ENCODE measurements around the gene ROCK2. TPM values are rescaled to one million over a fixed set of nuclear protein-coding genes. Genes with fewer than 3 reads are reported as not detected.

Gene ROCK2
- total RNA-seq, 4 donors from 2014 or later = 42.0 to 85.4 (median 70.7) TPM

DNA sequence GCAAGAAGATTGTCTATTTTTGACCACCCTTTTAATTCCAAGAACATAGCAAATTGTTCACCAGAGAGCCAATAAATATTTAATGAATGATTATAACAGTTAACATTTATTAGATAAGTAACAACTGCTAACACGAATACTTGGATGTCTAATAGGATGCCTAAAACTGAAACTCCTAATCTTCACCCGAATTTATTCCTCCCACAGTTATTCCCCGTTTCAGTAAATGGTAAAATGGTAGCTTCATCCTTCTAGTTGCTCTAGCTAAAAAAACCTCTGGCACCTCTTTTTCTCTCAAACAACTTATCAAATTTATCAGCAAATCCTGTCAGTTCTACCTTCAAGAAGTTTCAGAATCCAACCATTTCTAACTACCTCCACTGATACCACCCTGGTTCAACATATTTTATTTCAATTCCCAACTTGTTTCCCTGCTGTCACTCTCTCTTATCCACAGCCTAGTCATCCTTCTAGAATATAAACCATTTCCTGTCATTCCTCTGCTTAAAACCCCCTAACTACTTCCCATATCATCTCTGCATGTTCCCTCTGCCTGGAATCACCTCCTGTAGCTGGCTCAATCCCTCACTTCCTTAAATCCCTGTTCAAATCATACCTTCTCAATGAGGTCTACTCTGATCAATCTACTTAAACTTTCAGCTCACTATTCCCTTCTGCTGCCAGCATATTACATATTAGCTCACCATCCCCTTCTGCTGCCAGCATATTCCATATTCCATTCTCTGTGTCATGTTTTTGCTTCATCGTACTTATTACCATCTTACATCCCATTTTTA, 93.8 kb downstream of the ROCK2 start:
- H3K9me3 ChIP-seq = no peaks in the 10 kb centered on the region
- H3K36me3 ChIP-seq = peaks cover 0 to 21% of the 10 kb centered on the region in 2 donors
- in situ Hi-C loops (cut with MboI; ENCODE audit: low sequenced_read_pairs in 4 of 4) = no loop called here
- H3K27ac ChIP-seq = no peak overlapping the region
- ATAC-seq = no peak
- H3K4me3 ChIP-seq = no peak overlapping the region
- DNase-seq = no peak
- peaks cover 11 to 21% of the 10 kb centered on the region in 2 donors for H3K4me1 ChIP-seq
- intact Hi-C loops (cut with DNase I; ENCODE audit: low total_unique reads) = no loop called here
- no peak for TF ChIP-seq POLR2A (IDR thresholded peaks at IDR 0.05)
- TF ChIP-seq, protein P1, sequence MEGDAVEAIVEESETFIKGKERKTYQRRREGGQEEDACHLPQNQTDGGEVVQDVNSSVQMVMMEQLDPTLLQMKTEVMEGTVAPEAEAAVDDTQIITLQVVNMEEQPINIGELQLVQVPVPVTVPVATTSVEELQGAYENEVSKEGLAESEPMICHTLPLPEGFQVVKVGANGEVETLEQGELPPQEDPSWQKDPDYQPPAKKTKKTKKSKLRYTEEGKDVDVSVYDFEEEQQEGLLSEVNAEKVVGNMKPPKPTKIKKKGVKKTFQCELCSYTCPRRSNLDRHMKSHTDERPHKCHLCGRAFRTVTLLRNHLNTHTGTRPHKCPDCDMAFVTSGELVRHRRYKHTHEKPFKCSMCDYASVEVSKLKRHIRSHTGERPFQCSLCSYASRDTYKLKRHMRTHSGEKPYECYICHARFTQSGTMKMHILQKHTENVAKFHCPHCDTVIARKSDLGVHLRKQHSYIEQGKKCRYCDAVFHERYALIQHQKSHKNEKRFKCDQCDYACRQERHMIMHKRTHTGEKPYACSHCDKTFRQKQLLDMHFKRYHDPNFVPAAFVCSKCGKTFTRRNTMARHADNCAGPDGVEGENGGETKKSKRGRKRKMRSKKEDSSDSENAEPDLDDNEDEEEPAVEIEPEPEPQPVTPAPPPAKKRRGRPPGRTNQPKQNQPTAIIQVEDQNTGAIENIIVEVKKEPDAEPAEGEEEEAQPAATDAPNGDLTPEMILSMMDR (IDR thresholded peaks at IDR 0.05 in 4 of 5, conservative IDR thresholded peaks at IDR 0.05 in 1 of 5) = no peak
- no peaks in the 10 kb centered on the region for H3K27me3 ChIP-seq

DNA sequence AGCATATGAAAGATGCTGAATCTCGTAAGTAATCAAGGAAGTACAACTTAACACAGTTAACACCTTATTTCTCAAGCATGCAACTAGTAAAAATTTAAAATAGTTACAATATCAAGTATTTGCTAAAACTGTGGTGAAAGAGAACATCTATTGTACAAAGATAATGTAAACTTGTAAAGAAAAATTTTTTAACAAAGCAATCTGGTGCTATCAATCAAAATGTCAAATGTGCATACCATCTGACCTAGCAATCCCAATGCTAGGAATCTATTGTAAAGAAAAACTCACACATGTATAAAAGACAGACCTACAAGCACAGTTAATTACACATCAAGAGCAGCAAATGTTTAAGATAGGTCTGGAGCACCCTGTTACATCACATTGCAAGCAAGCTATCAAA, 99.1 kb downstream of the ROCK2 start:
- ATAC-seq (no peak), DNase-seq (no peak)
- Histone ChIP-seq H3K36me3 (peaks cover 0 to 21% of the 10 kb centered on the region in 2 donors), H3K27ac (no peak overlapping the region), H3K4me3 (no peak overlapping the region), H3K9me3 (no peaks in the 10 kb centered on the region), H3K27me3 (no peaks in the 10 kb centered on the region), H3K4me1 (peaks cover 3 to 11% of the 10 kb centered on the region in 2 donors)
- intact Hi-C loops (cut with DNase I; ENCODE audit: low total_unique reads) (no loop called here), in situ Hi-C loops (cut with MboI; ENCODE audit: low sequenced_read_pairs in 4 of 4) (no loop called here)
- TF ChIP-seq POLR2A (IDR thresholded peaks at IDR 0.05) = no peak
- TF ChIP-seq, protein P1 (IDR thresholded peaks at IDR 0.05 in 4 of 5, conservative IDR thresholded peaks at IDR 0.05 in 1 of 5) = no peak

DNA sequence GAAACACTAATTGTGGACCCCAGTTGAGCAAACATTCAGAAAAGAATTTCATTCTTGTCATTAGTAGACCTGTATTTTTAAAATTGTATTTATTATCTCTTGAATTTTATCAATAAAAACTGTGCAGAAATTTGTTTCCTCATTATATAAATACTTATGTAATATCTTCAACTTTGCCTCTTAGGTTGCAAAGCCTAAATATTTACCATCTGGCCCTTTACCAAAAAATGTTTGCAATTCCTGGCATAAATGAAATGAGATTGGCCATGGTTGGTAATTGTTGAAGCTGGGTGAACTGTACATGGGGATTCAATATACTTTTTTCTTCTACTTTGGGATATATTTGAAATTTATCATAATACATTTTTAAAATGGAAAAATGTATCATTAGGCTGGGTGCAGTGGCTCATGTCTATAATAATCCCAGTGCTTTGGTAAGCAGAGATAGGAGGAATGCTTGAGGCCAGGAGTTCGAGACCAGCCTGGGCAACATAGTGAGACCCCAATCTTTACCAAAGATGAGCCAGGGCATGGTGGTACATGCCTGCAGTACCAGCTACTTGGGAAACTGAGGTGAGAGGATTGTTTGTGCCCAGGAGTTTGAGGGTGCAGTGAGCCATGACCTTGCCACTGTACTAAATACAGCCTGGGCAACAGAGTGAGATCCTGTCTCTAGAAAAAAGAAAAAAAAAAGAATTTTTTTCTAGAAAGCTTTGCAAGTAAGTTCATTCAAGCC, 100.2 kb downstream of the ROCK2 start:
- DNase-seq (no peak), ATAC-seq (no peak)
- Histone ChIP-seq H3K4me1 (peaks cover 0 to 5% of the 10 kb centered on the region in 2 donors), H3K27ac (no peak overlapping the region), H3K4me3 (no peak overlapping the region), H3K36me3 (peaks cover 0 to 21% of the 10 kb centered on the region in 2 donors), H3K9me3 (no peaks in the 10 kb centered on the region), H3K27me3 (no peaks in the 10 kb centered on the region)
- in situ Hi-C loops (cut with MboI; ENCODE audit: low sequenced_read_pairs in 4 of 4) (no loop called here), intact Hi-C loops (cut with DNase I; ENCODE audit: low total_unique reads) (no loop called here)
- TF ChIP-seq, protein P1 (IDR thresholded peaks at IDR 0.05 in 4 of 5, conservative IDR thresholded peaks at IDR 0.05 in 1 of 5) = no peak
- TF ChIP-seq POLR2A (IDR thresholded peaks at IDR 0.05) = no peak

DNA sequence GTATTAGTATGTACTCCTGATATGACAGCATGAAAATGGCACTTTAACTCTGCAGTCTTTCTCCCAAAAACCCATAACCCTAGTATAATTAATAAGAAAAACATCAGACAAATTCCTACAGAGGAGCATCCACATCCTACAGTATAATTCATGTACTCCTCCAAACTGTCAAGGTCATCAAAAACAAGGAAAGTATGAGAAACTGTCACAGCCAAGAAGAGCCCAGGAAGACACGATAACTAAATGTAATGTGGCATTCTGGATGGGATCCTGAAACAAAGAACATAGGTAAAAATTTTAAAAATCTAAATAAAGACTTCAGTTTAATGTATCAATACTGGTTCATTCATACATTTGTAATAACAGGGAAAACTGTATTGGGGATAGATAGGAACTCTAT, 100.9 kb downstream of the ROCK2 start:
- no peak overlapping the region for H3K27ac ChIP-seq
- TF ChIP-seq, protein P1 (IDR thresholded peaks at IDR 0.05 in 4 of 5, conservative IDR thresholded peaks at IDR 0.05 in 1 of 5) = no peak
- TF ChIP-seq POLR2A (IDR thresholded peaks at IDR 0.05) = no peak
- no peak for DNase-seq
- peaks cover 0 to 16% of the 10 kb centered on the region in 2 donors for H3K36me3 ChIP-seq
- H3K27me3 ChIP-seq = no peaks in the 10 kb centered on the region
- in situ Hi-C loops (cut with MboI; ENCODE audit: low sequenced_read_pairs in 4 of 4) = no loop called here
- no peak for ATAC-seq
- H3K4me1 ChIP-seq = peaks cover 0 to 5% of the 10 kb centered on the region in 2 donors
- H3K4me3 ChIP-seq = no peak overlapping the region
- intact Hi-C loops (cut with DNase I; ENCODE audit: low total_unique reads) = no loop called here
- H3K9me3 ChIP-seq = no peaks in the 10 kb centered on the region
